Muscle layer of colon (tissue), 2 donors: Measurements from ENCODE around the gene GPN2.
"Not testable (repeated sequence)": the region's sequence is repeated elsewhere in the genome, so short reads cannot be mapped to it uniquely, and the experiment has no call there.

Experiments
- H3K27ac ChIP-seq: one replicate; pipeline ENCODE4 v1.7.0; 2013; ENCODE audit warnings: low read depth, mild to moderate bottlenecking, low read length, moderate library complexity
- H3K27me3 ChIP-seq, 2 donors: one replicate each; pipeline ENCODE4 v1.7.0; 2013; ENCODE audit warnings: low read length in 2 of 2, mild to moderate bottlenecking in 2 of 2; ENCODE audit not compliant: insufficient read depth in 2 of 2, control insufficient read depth in 1 of 2
- H3K36me3 ChIP-seq: one replicate; pipeline ENCODE4 v1.7.0; 2013; ENCODE audit warnings: mild to moderate bottlenecking, low read length; ENCODE audit not compliant: insufficient read depth
- H3K4me1 ChIP-seq: one replicate; pipeline ENCODE4 v1.7.0; 2013; ENCODE audit warnings: mild to moderate bottlenecking, low read length; ENCODE audit not compliant: insufficient read depth
- H3K4me3 ChIP-seq, 2 donors: one replicate each; pipeline ENCODE4 v1.7.0; 2013; ENCODE audit warnings: low read length in 2 of 2, low read depth in 1 of 2, mild to moderate bottlenecking in 1 of 2, moderate library complexity in 1 of 2
- H3K9ac ChIP-seq: one replicate; pipeline ENCODE4 v1.7.0; 2013; ENCODE audit warnings: low read length
- H3K9me3 ChIP-seq: one replicate; pipeline ENCODE4 v1.7.0; 2013; ENCODE audit warnings: mild to moderate bottlenecking, low read length
- donor health status: abdominal sarcoma.
- donor health status: Adenocarcinoma of cecum.

GPN2 gene

DNA sequence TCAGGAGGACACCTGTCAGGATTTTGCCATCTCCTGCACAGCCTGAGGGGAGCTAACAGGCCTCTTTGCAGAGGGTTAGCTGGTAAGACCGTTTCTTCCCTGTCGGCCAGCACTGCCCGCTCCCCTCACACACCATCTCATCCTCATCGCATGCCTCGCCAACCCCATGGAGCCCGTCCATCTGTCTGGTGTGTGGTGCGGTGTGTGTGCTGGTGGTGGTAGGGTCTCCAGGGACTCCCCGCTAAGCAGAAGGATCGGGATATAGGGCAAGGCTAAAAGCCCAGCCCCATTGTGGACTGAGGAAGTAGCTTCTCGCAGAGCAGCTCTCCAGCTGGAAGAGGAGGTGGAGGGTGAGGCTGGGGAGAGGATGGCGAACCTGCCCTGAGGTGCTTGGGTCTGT lies 33.9 kb downstream of the GPN2 start:
- Histone ChIP-seq H3K36me3 (peaks cover 45% of the 10 kb centered on the region), H3K27me3 (no peaks in the 10 kb centered on the region), H3K9me3 (no peaks in the 10 kb centered on the region), H3K4me1 (peaks cover 11% of the 10 kb centered on the region), H3K27ac (no peak overlapping the region), H3K9ac (no peak overlapping the region), H3K4me3 (no peak overlapping the region)

DNA sequence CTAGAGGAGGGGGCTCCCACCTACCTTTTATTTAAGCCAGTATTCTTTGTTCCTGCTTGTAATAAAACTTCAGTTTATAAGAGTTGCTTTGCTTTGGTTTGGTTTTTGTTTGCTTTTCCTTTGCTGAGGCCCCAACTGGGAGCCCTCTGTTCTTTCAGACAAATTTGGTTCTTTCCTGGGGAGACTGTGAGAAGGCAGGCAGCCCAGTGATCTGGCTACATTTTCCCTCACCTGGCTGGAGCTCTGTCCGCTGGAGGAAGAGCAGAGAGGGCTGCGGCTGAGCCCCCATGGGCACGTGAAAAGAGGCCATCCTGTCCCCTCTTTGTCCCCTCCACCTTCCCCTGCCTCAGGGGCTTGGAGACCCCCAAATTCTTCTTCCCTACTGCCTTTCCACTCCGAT lies 34.4 kb downstream of the GPN2 start:
- Histone ChIP-seq H3K4me1 (peaks cover 11% of the 10 kb centered on the region), H3K9me3 (no peaks in the 10 kb centered on the region), H3K9ac (no peak overlapping the region), H3K27me3 (no peaks in the 10 kb centered on the region), H3K36me3 (peaks cover 51% of the 10 kb centered on the region), H3K4me3 (no peak overlapping the region), H3K27ac (no peak overlapping the region)

DNA sequence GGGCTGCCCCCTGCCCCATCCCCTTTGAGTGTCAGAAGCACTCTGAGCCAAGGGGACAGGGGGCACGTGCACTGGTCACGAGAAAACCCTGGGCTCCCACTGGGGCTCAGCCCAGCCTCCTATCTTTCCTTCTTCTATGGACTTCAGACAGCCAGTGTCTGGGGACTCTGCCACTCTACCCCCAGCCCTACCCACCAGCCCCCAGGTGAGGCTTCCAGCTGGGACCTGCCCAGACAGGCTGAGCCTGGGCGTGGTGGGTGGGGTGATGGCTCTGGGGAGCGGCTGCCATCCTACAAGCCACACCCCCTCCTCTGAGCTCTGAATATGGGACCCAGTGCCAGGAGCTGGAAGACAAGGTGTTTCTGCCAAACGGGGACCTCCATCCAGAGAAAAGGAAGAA lies 35.2 kb downstream of the GPN2 start:
- Histone ChIP-seq H3K4me1 (peaks cover 11% of the 10 kb centered on the region), H3K9me3 (no peaks in the 10 kb centered on the region), H3K27me3 (no peaks in the 10 kb centered on the region), H3K36me3 (peaks cover 58% of the 10 kb centered on the region), H3K9ac (no peak overlapping the region), H3K27ac (no peak overlapping the region), H3K4me3 (no peak overlapping the region)

DNA sequence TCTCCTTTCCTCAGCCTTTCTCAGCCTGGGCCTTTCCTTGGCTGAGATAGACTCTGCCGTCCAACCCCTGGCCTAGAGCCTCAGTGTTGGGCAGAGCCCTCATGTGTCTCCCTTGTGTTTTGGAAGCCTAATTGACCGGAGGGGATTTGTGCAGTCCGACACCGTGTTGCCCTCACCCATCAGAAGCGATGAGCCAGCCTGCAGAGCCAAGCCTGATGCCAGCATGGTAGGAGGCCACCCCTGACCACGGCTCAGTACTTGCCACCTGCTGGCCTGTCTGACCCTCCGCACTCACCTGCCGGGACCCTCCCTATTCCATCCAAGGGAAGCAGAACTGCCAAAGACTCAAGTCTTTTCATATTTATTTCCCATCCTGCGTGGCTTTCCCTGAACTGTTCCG lies 36.5 kb downstream of the GPN2 start:
- peaks cover 62% of the 10 kb centered on the region for H3K36me3 ChIP-seq
- no peaks in the 10 kb centered on the region for H3K27me3 ChIP-seq
- H3K4me3 ChIP-seq, result no peak overlapping the region
- H3K27ac ChIP-seq, result no peak overlapping the region
- H3K4me1 ChIP-seq, result peaks cover 18% of the 10 kb centered on the region
- no peak overlapping the region for H3K9ac ChIP-seq
- H3K9me3 ChIP-seq, result no peaks in the 10 kb centered on the region

DNA sequence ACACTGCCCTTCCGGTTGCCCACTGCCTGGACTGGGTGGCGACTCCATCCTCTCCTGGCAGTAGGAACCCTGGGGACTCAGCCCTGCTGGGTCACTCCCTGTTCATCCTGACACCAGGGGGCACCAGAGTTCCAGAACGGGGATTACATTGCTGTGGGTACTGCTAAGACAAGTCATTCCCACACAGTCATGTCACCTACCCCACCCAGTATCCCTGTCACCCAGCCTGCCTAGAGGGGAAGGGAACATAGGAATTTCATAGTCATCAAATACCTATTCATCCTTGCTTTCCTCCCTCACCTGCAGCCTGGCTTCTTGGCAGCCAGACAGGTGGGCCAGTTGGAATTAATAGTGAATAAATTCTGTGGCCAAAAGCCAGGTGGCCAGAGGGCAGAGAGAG lies 36.9 kb downstream of the GPN2 start:
- H3K27ac ChIP-seq, result no peak overlapping the region
- H3K9ac ChIP-seq, result no peak overlapping the region
- H3K9me3 ChIP-seq, result no peaks in the 10 kb centered on the region
- H3K4me1 ChIP-seq, result peaks cover 18% of the 10 kb centered on the region
- peaks cover 67% of the 10 kb centered on the region for H3K36me3 ChIP-seq
- no peaks in the 10 kb centered on the region for H3K27me3 ChIP-seq
- no peak overlapping the region for H3K4me3 ChIP-seq

DNA sequence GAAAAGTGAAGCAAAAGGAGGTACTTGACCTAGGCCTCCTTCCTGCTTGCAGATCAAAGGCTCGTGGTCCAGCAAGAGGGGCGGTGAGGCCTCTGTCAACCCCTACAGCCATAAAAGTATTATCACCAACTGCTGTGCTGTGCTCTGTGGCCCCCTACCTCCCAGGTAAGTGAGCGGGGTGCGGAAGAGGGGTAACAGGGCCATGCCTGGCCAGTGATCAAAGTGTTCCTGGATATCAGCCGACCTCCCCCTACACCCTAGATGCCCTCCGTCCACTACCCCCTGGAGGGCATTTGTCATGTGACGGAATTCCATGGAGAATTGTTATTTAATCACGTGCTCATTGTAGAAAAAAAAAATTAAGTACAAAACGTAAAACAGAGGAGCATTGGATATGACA lies 37.4 kb downstream of the GPN2 start:
- Histone ChIP-seq H3K4me3 (no peak overlapping the region), H3K36me3 (peaks cover 71% of the 10 kb centered on the region), H3K27me3 (no peaks in the 10 kb centered on the region), H3K27ac (no peak overlapping the region), H3K9ac (no peak overlapping the region), H3K9me3 (no peaks in the 10 kb centered on the region), H3K4me1 (peaks cover 17% of the 10 kb centered on the region)

DNA sequence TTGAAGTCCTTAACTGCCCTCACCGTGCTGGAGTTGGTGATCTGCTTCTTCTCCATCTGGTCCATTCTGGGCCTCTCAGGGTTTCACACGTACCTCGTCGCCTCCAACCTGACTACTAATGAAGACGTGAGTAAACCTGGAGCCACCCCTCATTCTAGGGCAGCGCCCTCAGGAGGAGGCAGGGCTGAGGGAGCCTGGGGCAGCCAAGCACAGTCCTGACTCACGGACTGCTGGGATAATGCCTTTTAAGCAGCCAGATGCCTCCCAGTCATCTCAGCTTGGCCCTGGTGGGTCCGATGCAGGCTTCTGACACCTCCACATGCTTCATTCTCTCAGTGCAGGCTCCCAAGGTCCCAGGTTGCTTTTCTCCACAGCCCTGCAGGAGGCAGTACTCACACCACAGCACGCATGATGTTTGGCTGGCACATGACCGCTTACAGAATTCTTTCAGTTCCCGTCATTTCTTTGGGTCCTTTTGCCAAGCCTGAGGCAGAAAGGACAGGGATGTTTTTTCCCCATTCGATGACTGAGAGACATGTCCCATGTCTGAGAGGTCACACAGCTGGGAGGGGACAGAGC lies 38.9 kb downstream of the GPN2 start:
- Histone ChIP-seq H3K9ac (no peak overlapping the region), H3K27ac (no peak overlapping the region), H3K4me3 (no peak overlapping the region), H3K4me1 (peaks cover 17% of the 10 kb centered on the region), H3K27me3 (no peaks in the 10 kb centered on the region), H3K9me3 (no peaks in the 10 kb centered on the region), H3K36me3 (peaks cover 70% of the 10 kb centered on the region)

DNA sequence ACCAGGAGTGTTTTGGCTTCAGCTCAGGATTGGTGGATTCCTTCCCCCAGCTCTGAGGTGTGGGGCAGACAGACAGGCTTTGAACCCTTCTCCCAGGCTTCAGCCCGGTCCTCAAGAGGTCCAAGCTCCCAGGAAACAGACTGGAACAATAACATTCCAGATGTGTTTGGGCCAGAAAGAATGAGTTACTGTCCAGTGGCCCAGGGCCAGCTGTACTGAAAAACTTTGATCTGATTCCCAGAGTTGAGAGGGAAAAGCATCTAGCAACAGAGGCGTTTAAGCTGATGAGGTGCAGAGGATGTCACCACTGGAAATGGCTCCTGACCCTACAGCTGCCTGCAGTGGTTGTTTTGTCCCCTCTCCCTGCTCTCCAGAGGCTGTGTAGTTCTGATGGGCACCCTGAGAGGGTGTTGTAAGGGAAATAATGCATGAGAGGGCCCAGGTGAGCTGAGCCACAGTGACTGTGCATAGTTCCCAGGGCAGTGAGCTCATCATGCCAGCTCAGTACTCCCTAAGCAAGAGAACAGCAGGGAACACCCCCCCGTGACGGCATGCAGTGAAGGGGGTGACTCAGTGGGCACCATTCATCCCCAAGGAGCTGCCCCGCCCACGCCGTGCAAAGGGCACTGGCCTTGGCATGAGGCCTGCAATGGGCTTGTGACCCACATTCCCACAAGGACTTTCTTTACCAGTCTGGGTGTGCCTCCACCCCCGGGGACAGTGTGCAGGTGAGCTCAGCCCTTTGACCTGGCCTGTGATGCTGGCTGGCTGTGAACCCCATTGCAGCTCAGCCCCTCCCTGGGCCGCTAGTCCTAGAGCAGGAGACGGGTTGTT lies 40.9 kb downstream of the GPN2 start:
- peaks cover 17% of the 10 kb centered on the region for H3K4me1 ChIP-seq
- peaks cover 57% of the 10 kb centered on the region for H3K36me3 ChIP-seq
- no peaks in the 10 kb centered on the region for H3K27me3 ChIP-seq
- peak overlapping the region; percentile 27 for H3K27ac ChIP-seq
- H3K4me3 ChIP-seq, result no peak overlapping the region
- H3K9ac ChIP-seq, result no peak overlapping the region
- H3K9me3 ChIP-seq, result no peaks in the 10 kb centered on the region

DNA sequence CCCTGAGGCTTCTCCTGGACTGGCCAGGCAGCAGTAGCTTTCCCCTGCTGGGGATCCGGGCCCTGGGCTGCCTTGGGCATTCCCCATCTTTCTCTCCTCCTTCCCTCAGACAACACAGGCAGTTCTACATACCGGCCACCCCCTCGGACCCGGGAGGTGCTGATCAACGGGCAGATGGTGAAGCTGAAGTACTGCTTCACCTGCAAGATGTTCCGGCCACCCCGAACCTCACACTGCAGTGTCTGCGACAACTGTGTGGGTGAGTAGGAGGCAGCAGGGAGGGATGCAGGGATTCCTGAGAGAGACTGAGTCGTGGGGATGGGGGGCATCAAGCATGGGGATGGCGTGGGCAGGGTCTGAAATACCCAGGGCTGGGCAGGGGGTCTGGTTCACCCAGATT lies 41.6 kb downstream of the GPN2 start:
- Histone ChIP-seq H3K27me3 (no peaks in the 10 kb centered on the region), H3K9me3 (no peaks in the 10 kb centered on the region), H3K9ac (no peak overlapping the region), H3K4me3 (no peak overlapping the region), H3K36me3 (peaks cover 54% of the 10 kb centered on the region), H3K27ac (peak overlapping the region; percentile 27), H3K4me1 (peaks cover 17% of the 10 kb centered on the region)

DNA sequence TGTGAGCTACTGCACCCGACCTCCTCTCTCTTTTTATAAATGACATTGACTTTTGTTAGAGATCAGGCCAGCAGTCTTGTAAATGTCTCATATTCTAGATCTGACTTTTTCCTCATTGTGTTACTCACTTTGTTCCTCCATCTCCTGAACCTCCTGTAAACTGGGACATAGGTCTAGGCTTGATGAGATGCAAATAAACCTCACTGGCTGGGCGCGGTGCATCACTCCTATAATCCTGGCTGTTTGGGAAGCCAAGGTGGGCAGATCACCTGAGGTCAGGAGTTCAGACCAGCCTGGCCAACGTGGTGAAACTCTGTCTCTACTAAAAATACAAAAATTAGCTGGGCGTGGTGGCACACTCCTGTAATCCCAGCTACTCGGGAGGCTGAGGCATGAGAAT lies 42.3 kb downstream of the GPN2 start:
- not testable (repeated sequence) for H3K4me3 ChIP-seq, H3K9me3 ChIP-seq, H3K27ac ChIP-seq, H3K9ac ChIP-seq, H3K27me3 ChIP-seq
- Histone ChIP-seq H3K4me1 (peaks cover 17% of the 10 kb centered on the region), H3K36me3 (peaks cover 50% of the 10 kb centered on the region)

DNA sequence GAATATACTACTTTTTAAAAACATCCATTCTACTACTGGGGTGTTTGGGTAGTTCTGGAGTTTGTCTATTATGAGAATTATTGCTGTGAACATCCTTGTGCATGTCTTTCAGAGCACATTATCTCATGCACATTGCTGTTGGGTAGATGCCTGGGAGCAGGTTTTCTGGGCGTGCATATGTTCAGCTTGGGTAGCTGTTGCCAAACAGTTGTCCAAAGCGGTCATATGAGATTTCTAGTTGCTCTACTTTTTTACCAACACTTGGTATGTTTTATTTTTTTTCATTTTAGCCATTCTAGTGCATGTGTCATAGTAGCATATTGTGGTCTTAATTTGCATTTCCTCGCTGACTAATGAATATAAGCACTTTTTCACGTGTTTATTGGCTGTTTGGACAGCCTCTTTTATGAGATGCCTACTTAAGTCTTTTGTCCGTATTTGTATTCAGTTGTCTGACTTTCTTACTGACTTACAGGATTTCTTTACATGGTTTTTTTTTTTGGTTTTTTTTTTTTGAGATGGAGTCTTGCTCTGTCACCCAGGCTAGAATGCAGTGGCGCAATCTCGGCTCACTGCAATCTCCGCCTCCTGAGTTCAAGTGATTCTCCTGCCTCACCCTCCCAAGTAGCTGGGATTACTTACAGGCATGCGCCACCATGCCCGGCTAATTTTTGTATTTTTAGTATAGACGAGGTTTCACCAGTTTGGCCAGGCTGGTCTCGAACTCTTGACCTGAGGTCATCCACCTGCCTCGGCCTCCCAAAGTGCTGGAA lies 45.5 kb downstream of the GPN2 start:
- Histone ChIP-seq H3K4me3 (no peak overlapping the region), H3K4me1 (peaks cover 15% of the 10 kb centered on the region), H3K27ac (no peak overlapping the region), H3K27me3 (no peaks in the 10 kb centered on the region), H3K9ac (no peak overlapping the region), H3K36me3 (peaks cover 26% of the 10 kb centered on the region), H3K9me3 (no peaks in the 10 kb centered on the region)
